Measurements from ENCODE around the gene RARB.

- TF ChIP-seq CTCF (IDR thresholded peaks at IDR 0.05) (no peak), POLR2A (IDR thresholded peaks at IDR 0.05) (no peak), POLR2AphosphoS5 (IDR thresholded peaks at IDR 0.05; ENCODE audit: insufficient read depth in 1 of 2, low read depth in 1 of 2) (no peak)
Measured at GRCh38 chr3:25433868-25434267, 5.8 kb downstream of the RARB start.

All from vagina (tissue), 2 donors.